Panc1 (cell line): ENCODE results near the gene SPECC1L. TPM values are rescaled to one million over a fixed set of nuclear protein-coding genes. Genes with fewer than 3 reads are reported as not detected.

Source experiments
- ATAC-seq: fragments of 200-7000 bp; cut with Tn5 transposase; 2 replicates; pipeline ENCODE4 v1.9.1; 2020; ENCODE audit warnings: mild to moderate bottlenecking, moderate library complexity
- BruUV-seq: library from RNA; stranded (reverse); fragments of 400-500 nt; replicated peaks from 2 replicates; lab custom pipeline; 2021; lab: Mats Ljungman, UMichigan
- CTCF ChIA-PET: fragments of 300-600 bp; sonication (Branson Sonifier 250); formaldehyde crosslinking; loops from one replicate; lab custom pipeline; 2022; ENCODE audit warnings: antibody characterized with exemption; lab: Charles Lee
- POLR2A ChIA-PET: fragments of 300-600 bp; sonication (Branson Sonifier 250); formaldehyde crosslinking; loops from one replicate; lab custom pipeline; 2022; ENCODE audit warnings: antibody characterized with exemption; lab: Charles Lee
- DNase-seq: peaks from one replicate; pipeline ENCODE4 v3.0.0-alpha.2; 2010; ENCODE audit warnings: low read depth, low spot score
- H3K27ac ChIP-seq: 2 replicates; pipeline ENCODE4 v1.5.1; 2011; ENCODE audit warnings: mild to moderate bottlenecking, low read length, inconsistent platforms
- H3K27me3 ChIP-seq: fragments of 200-500 bp; sonication (Bioruptor generic); 2 replicates; pipeline ENCODE4 v1.6.0; 2014; ENCODE audit warnings: low read length, inconsistent platforms; ENCODE audit not compliant: control insufficient read depth, insufficient read depth
- H3K36me3 ChIP-seq: fragments of 200-500 bp; sonication (Bioruptor generic); 2 replicates; pipeline ENCODE4 v1.5.1; 2014; ENCODE audit warnings: inconsistent platforms, mild to moderate bottlenecking, low read length, moderate library complexity; ENCODE audit not compliant: control insufficient read depth, insufficient read depth
- H3K4me1 ChIP-seq: 2 replicates; pipeline ENCODE4 v1.5.1; 2011; ENCODE audit warnings: inconsistent platforms, mild to moderate bottlenecking, low read length, moderate library complexity; ENCODE audit not compliant: control insufficient read depth, insufficient read depth
- H3K4me3 ChIP-seq, 2 experiments: 2 replicates each; pipeline ENCODE4 v1.5.1; 2011 to 2012; ENCODE audit warnings: low read depth in 2 of 2, low read length in 2 of 2, mild to moderate bottlenecking in 2 of 2, inconsistent platforms in 1 of 2, moderate library complexity in 1 of 2
- H3K9me3 ChIP-seq: fragments of 200-500 bp; sonication (Bioruptor generic); 2 replicates; pipeline ENCODE4 v1.5.1; 2014; ENCODE audit warnings: low read depth, mild to moderate bottlenecking, inconsistent platforms, low read length, moderate library complexity; ENCODE audit not compliant: control insufficient read depth, insufficient read depth
- CTCF ChIP-seq: fragments of 450-650 bp; IDR thresholded peaks from 2 replicates; pipeline ENCODE4 v1.5.1; 2017; ENCODE audit warnings: mild to moderate bottlenecking
- POLR2AphosphoS5 ChIP-seq: IDR thresholded peaks from 2 replicates; pipeline ENCODE4 v1.6.1; 2012; ENCODE audit warnings: mild to moderate bottlenecking, low read depth, low read length, moderate library complexity
- SIN3A ChIP-seq: IDR thresholded peaks from 2 replicates; pipeline ENCODE4 v1.6.1; 2012; ENCODE audit warnings: low read depth, mild to moderate bottlenecking, low read length, moderate library complexity, borderline replicate concordance; ENCODE audit not compliant: insufficient read depth
- TCF7L2 ChIP-seq: IDR thresholded peaks from 2 replicates; pipeline ENCODE4 v1.6.1; 2011; ENCODE audit warnings: mild to moderate bottlenecking, low read depth, low read length, inconsistent platforms
- in situ Hi-C: cut with HindIII; loops from 2 replicates; pipeline ENCODE4 v1.10.0; 2016; ENCODE audit warnings: low sequenced_read_pairs, low pct_unique_long_range_greater_than_20kb
- intact Hi-C: fragments of 100-400 bp; cut with micrococcal nuclease; formaldehyde crosslinking; loops from one replicate; pipeline ENCODE4 v1.10.0; 2022; ENCODE audit not compliant: unreplicated experiment
- total RNA-seq: library from RNA; stranded (reverse); gene quantifications from one replicate; pipeline ENCODE4 v1.2.1, GENCODE V29; 2021; ENCODE audit not compliant: unreplicated experiment
- TF ChIP-seq, protein P1 (sequence below), 2 experiments: IDR thresholded peaks; 2 replicates each; pipeline ENCODE4 v1.6.1; 2011 to 2012; ENCODE audit warnings: low read depth in 2 of 2, control low read depth in 1 of 2, low read length in 1 of 2, mild to moderate bottlenecking in 1 of 2, moderate library complexity in 1 of 2; ENCODE audit not compliant: insufficient read depth in 1 of 2

The SPECC1L gene
- total RNA-seq, 1 experiment from 2014 or later: 43.3 TPM

DNA sequence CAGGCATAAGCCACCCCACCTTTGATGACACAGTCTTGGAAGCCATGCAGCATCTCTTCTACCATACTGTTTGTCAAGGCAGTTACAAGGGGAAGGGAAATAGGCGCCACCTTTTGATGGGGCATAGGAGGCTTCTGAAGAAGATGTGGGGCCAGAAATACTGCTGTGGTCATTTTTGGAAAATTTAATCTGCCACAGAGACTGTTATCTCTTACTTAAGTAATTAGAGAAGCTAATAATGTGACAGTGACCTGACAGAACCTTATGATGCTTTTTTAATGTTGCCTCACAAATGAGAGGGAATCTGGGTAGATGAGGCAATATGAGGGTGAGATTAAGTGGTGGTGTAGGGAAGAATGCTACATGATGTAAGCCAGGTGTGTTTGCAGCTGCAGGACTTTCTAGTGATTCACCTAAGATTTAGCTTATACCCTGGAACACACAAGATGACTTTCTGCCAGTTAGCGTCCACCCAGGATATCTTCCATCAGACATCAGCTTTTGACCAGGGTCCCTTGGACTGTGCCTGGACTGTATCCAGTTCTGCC lies 122.5 kb downstream of the SPECC1L start:
- no peak for ATAC-seq
- no peak overlapping the region for H3K27ac ChIP-seq
- H3K4me1 ChIP-seq: peaks cover 3% of the 10 kb centered on the region; the same call in 1 of the 2 replicates
- no peak for TF ChIP-seq SIN3A
- no peak for TF ChIP-seq TCF7L2
- no peak for TF ChIP-seq CTCF
- TF ChIP-seq POLR2AphosphoS5: no peak
- TF ChIP-seq, protein P1, sequence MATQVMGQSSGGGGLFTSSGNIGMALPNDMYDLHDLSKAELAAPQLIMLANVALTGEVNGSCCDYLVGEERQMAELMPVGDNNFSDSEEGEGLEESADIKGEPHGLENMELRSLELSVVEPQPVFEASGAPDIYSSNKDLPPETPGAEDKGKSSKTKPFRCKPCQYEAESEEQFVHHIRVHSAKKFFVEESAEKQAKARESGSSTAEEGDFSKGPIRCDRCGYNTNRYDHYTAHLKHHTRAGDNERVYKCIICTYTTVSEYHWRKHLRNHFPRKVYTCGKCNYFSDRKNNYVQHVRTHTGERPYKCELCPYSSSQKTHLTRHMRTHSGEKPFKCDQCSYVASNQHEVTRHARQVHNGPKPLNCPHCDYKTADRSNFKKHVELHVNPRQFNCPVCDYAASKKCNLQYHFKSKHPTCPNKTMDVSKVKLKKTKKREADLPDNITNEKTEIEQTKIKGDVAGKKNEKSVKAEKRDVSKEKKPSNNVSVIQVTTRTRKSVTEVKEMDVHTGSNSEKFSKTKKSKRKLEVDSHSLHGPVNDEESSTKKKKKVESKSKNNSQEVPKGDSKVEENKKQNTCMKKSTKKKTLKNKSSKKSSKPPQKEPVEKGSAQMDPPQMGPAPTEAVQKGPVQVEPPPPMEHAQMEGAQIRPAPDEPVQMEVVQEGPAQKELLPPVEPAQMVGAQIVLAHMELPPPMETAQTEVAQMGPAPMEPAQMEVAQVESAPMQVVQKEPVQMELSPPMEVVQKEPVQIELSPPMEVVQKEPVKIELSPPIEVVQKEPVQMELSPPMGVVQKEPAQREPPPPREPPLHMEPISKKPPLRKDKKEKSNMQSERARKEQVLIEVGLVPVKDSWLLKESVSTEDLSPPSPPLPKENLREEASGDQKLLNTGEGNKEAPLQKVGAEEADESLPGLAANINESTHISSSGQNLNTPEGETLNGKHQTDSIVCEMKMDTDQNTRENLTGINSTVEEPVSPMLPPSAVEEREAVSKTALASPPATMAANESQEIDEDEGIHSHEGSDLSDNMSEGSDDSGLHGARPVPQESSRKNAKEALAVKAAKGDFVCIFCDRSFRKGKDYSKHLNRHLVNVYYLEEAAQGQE (IDR thresholded peaks at IDR 0.05; ENCODE audit: insufficient read depth in 1 of 2, low read depth in 2 of 2, low read length in 1 of 2): no peak
- no peaks in the 10 kb centered on the region for H3K27me3 ChIP-seq
- intact Hi-C loops: no loop called here
- no peak overlapping the region for H3K4me3 ChIP-seq
- no peaks in the 10 kb centered on the region; the same call in 1 of the 2 replicates for H3K36me3 ChIP-seq
- DNase-seq: no peak
- CTCF ChIA-PET: interaction anchor here (0.6 kb wide), 1 partner anchor 146 kb away, joined by 3 read pairs; no protein-coding TSS in a partner anchor
- in situ Hi-C loops: no loop called here
- BruUV-seq: no TSS peak
- H3K9me3 ChIP-seq: no peaks in the 10 kb centered on the region
- POLR2A ChIA-PET: no interaction called here

DNA sequence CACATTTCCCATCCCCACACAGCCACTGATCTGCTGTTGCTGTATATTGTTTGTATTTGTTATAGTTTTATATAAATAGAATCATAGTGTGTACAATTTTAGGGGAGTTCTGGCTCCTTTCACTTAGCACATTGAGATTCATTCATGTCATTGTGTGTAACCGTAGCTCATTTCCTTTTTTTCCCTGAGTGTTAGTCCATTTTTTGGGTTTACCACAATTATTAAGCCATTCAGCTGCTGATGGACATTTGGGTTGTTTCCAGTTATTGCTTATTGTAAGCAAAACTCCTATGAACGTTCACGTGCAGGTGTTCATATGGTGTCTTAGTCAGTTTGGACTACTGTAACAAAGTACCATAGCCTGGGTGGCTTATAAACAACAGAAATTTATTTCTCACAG lies 123.2 kb downstream of the SPECC1L start:
- no TSS peak for BruUV-seq
- Histone ChIP-seq H3K9me3 (no peaks in the 10 kb centered on the region), H3K4me3 (no peak overlapping the region), H3K27me3 (no peaks in the 10 kb centered on the region), H3K27ac (no peak overlapping the region), H3K4me1 (peaks cover 3% of the 10 kb centered on the region; the same call in 1 of the 2 replicates), H3K36me3 (no peaks in the 10 kb centered on the region; the same call in 1 of the 2 replicates)
- CTCF ChIA-PET: no interaction called here
- in situ Hi-C loops: no loop called here
- POLR2A ChIA-PET: no interaction called here
- ATAC-seq (no peak), DNase-seq (no peak)
- intact Hi-C loops: no loop called here
- no peak for TF ChIP-seq TCF7L2
- no peak for TF ChIP-seq CTCF
- no peak for TF ChIP-seq SIN3A
- TF ChIP-seq, protein P1 (IDR thresholded peaks at IDR 0.05; ENCODE audit: insufficient read depth in 1 of 2, low read depth in 2 of 2, low read length in 1 of 2): no peak
